HCT116 (cell line): ENCODE measurements around the gene TFDP1. TPM values are rescaled to one million over a fixed set of nuclear protein-coding genes. Genes with fewer than 3 reads are reported as not detected.

Experiments used
- ATAC-seq: fragments of 200-7000 bp; cut with Tn5 transposase; 2 replicates; pipeline ENCODE4 v1.9.1; 2020; ENCODE audit warnings: mild to moderate bottlenecking, moderate library complexity
- BruUV-seq: library from RNA; stranded (reverse); fragments of 400-500 nt; replicated peaks from 2 replicates; lab custom pipeline; 2021; lab: Mats Ljungman, UMichigan
- CTCF ChIA-PET: fragments of 300-600 bp; sonication (Branson Sonifier 250); formaldehyde crosslinking; loops from one replicate; lab custom pipeline; 2021; ENCODE audit warnings: antibody characterized with exemption; lab: Charles Lee
- POLR2A ChIA-PET: fragments of 300-600, 350-600 bp; sonication (Branson Sonifier 250); formaldehyde crosslinking; loops from one replicate; lab custom pipeline; 2021; ENCODE audit warnings: antibody characterized with exemption; lab: Charles Lee
- RAD21 ChIA-PET, 2 experiments: fragments of 300-600 bp; sonication (Branson Sonifier 250); formaldehyde crosslinking; loops; one replicate each; lab custom pipeline; 2023; ENCODE audit warnings: low total read pairs in 2 of 2; ENCODE audit not compliant: uncharacterized antibody in 2 of 2, unreplicated experiment in 2 of 2, low non-redundant PET in 1 of 2; lab: Charles Lee
- DNase-seq: peaks from one replicate; pipeline ENCODE4 v3.0.0-alpha.2; 2010; ENCODE audit warnings: low read depth, low spot score
- H2AFZ ChIP-seq: fragments of 200-600 bp; shearing (Covaris generic), sonication (generic); 2 replicates; pipeline ENCODE4 v1.6.1; 2017; ENCODE audit warnings: low read depth, mixed run types, mixed read lengths, antibody characterized with exemption, low read length; ENCODE audit not compliant: poor library complexity, severe bottlenecking
- H3K27ac ChIP-seq: 2 replicates; pipeline ENCODE4 v1.5.1; 2012; ENCODE audit warnings: low read depth, low read length
- H3K27me3 ChIP-seq: fragments of 200-600 bp; sonication (generic); 2 replicates; pipeline ENCODE4 v1.6.1; 2016; ENCODE audit warnings: mixed run types, low read length, mixed read lengths; ENCODE audit not compliant: insufficient read depth
- H3K36me3 ChIP-seq, 2 experiments: fragments of 200-500 bp in 1 of 2; fragments of 200-600 bp in 1 of 2; sonication (Bioruptor generic) in 1 of 2; sonication (generic) in 1 of 2; 2 replicates each; pipeline versions ENCODE4 v1.5.1 to v1.6.1; 2014 to 2016; ENCODE audit warnings: low read length in 2 of 2, inconsistent platforms in 1 of 2, mixed read lengths in 1 of 2, mixed run types in 1 of 2; ENCODE audit not compliant: insufficient read depth in 2 of 2, control insufficient read depth in 1 of 2
- H3K4me1 ChIP-seq, 2 experiments: fragments of 200-600 bp in 1 of 2; sonication (generic) in 1 of 2; 2 replicates each; pipeline versions ENCODE4 v1.5.1 to v1.6.1; 2012 to 2017; ENCODE audit warnings: low read length in 2 of 2, inconsistent platforms in 1 of 2, mild to moderate bottlenecking in 1 of 2, mixed read lengths in 1 of 2, mixed run types in 1 of 2, moderate library complexity in 1 of 2; ENCODE audit not compliant: insufficient read depth in 2 of 2, control insufficient read depth in 1 of 2
- H3K4me2 ChIP-seq: fragments of 200-600 bp; sonication (generic); 2 replicates; pipeline ENCODE4 v1.6.1; 2017; ENCODE audit warnings: mixed run types, low read length, mixed read lengths
- H3K4me3 ChIP-seq, 2 experiments: fragments of 200-600 bp in 1 of 2; sonication (generic) in 1 of 2; replicated peaks in 1 of 2; 2 replicates each; pipeline ENCODE4 v1.5.1; 2011 to 2016; ENCODE audit warnings: low read length in 2 of 2, control low read depth in 1 of 2, low read depth in 1 of 2, mild to moderate bottlenecking in 1 of 2, mixed read lengths in 1 of 2, mixed run types in 1 of 2
- H3K79me2 ChIP-seq: fragments of 200-600 bp; sonication (generic); 2 replicates; pipeline ENCODE4 v1.6.1; 2017; ENCODE audit warnings: mild to moderate bottlenecking, mixed run types, low read length, moderate library complexity, mixed read lengths; ENCODE audit not compliant: insufficient read depth
- H3K9ac ChIP-seq: fragments of 200-600 bp; sonication (generic); 2 replicates; pipeline ENCODE4 v1.6.1; 2016; ENCODE audit warnings: low read length, mixed read lengths
- H3K9me2 ChIP-seq: fragments of 200-600 bp; sonication (generic), shearing (Covaris generic); 2 replicates; pipeline ENCODE4 v1.6.1; 2017; ENCODE audit warnings: mixed run types, mild to moderate bottlenecking, moderate library complexity; ENCODE audit not compliant: insufficient read depth
- H3K9me3 ChIP-seq, 2 experiments: fragments of 200-500 bp in 1 of 2; fragments of 200-600 bp in 1 of 2; sonication (Bioruptor generic) in 1 of 2; sonication (generic) in 1 of 2; 2 replicates each; pipeline ENCODE4 v1.6.1; 2014 to 2017; ENCODE audit warnings: low read length in 2 of 2, mixed read lengths in 2 of 2, inconsistent platforms in 1 of 2, low read depth in 1 of 2, mild to moderate bottlenecking in 1 of 2, mixed run types in 1 of 2, moderate library complexity in 1 of 2; ENCODE audit not compliant: control insufficient read depth in 1 of 2, insufficient read depth in 1 of 2
- H4K20me1 ChIP-seq: fragments of 200-600 bp; sonication (generic), shearing (Covaris generic); 2 replicates; pipeline ENCODE4 v1.6.1; 2017; ENCODE audit warnings: mixed run types, mild to moderate bottlenecking, moderate library complexity; ENCODE audit not compliant: insufficient read depth
- CEBPB ChIP-seq: IDR thresholded peaks from 2 replicates; pipeline ENCODE4 v1.6.1; 2012; ENCODE audit warnings: low read depth
- EGR1 ChIP-seq: IDR thresholded peaks from 2 replicates; pipeline ENCODE4 v1.6.1; 2012; ENCODE audit warnings: low read depth
- ELF1 ChIP-seq: IDR thresholded peaks from 2 replicates; pipeline ENCODE4 v1.6.1; 2012; ENCODE audit warnings: low read depth, borderline replicate concordance
- EZH2phosphoT487 ChIP-seq: fragments of 200-600 bp; IDR thresholded peaks from 2 replicates; pipeline ENCODE4 v1.6.1; 2018; ENCODE audit warnings: antibody characterized with exemption, borderline replicate concordance
- FOSL1 ChIP-seq: IDR thresholded peaks from 2 replicates; pipeline ENCODE4 v1.6.1; 2012; ENCODE audit warnings: low read depth
- JUND ChIP-seq: IDR thresholded peaks from 2 replicates; pipeline ENCODE4 v1.6.1; 2012
- POLR2A ChIP-seq: IDR thresholded peaks from 2 replicates; pipeline ENCODE4 v1.7.0; 2011; ENCODE audit warnings: borderline replicate concordance; ENCODE audit not compliant: insufficient read depth, insufficient read length; ENCODE audit errors: extremely low read depth
- POLR2AphosphoS5 ChIP-seq: IDR thresholded peaks from 2 replicates; pipeline ENCODE4 v1.6.1; 2011; ENCODE audit warnings: mild to moderate bottlenecking, low read depth, low read length, moderate library complexity
- RAD21 ChIP-seq: IDR thresholded peaks from 2 replicates; pipeline ENCODE4 v1.6.1; 2012; ENCODE audit warnings: low read depth, mild to moderate bottlenecking
- SIN3A ChIP-seq: IDR thresholded peaks from 2 replicates; pipeline ENCODE4 v1.6.1; 2012; ENCODE audit warnings: low read depth
- SRF ChIP-seq: IDR thresholded peaks from 2 replicates; pipeline ENCODE4 v1.6.1; 2012; ENCODE audit warnings: low read depth
- YY1 ChIP-seq: IDR thresholded peaks from 2 replicates; pipeline ENCODE4 v1.6.1; 2011; ENCODE audit warnings: low read length, low read depth, moderate library complexity, mild to moderate bottlenecking; ENCODE audit not compliant: insufficient replicate concordance; ENCODE audit errors: extremely low read depth
- ZNF274 ChIP-seq: fragments of 200-500 bp; sonication (Bioruptor generic); IDR thresholded peaks from 2 replicates; pipeline ENCODE4 v1.6.1; 2014; ENCODE audit warnings: mild to moderate bottlenecking, low read depth, low read length, inconsistent platforms
- intact Hi-C: fragments of 100-400 bp; cut with micrococcal nuclease; formaldehyde crosslinking; loops from 2 replicates; pipeline ENCODE4 v1.10.0; 2022
- total RNA-seq: library from RNA; stranded (reverse); gene quantifications from one replicate; pipeline ENCODE4 v1.2.1, GENCODE V29; 2021; ENCODE audit not compliant: unreplicated experiment
- TF ChIP-seq, protein P1 (sequence below): IDR thresholded peaks from 2 replicates; pipeline ENCODE4 v1.6.1; 2011; ENCODE audit warnings: mild to moderate bottlenecking, low read length, moderate library complexity; ENCODE audit not compliant: insufficient replicate concordance; ENCODE audit errors: extremely low read depth

TFDP1 gene
- total RNA-seq, 1 experiment from 2014 or later, result 169 TPM

DNA sequence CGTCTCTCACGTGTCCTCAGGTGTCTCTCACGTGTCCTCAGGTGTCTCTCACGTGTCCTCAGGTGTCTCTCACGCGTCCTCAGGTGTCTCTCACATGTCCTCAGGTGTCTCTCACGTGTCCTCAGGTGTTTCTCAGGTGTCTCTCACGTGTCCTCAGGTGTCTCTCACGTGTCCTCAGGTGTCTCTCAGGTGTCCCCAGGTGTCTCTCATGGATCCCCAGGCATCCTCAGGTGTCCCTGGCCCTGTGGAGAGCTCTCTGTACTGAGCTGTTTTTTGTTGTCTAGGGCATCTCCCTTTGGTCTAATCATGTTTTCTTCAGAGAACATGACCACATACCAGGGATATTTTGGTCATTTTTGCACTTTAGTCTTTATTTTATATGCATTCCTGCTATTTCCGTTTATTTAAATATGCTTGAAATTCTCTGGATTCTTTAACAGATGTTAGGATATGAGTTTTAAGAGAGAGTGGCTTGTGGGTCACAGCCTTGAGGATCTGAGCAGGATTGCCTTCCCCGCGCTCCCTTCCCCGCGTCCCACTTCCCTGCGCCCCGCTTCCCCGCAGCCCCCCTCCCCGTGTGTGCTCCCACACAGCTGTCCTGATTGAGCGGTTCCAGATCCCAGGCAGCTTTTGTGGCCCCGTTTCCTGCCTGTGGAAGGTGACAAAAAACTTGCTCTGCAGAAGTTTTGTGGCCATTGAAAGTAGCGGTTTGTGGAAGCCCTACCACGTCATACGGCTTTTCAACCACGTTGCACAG is 41.6 kb downstream of the TFDP1 start:
- POLR2A ChIA-PET, result no interaction called here
- Histone ChIP-seq H3K79me2 (peaks cover 98% of the 10 kb centered on the region), H3K27ac (no peak overlapping the region)

More for the DNA sequence above, 41.6 kb downstream of the TFDP1 start:
- H4K20me1 ChIP-seq, result peaks cover 6% of the 10 kb centered on the region; the same call in 1 of the 2 replicates
- ChIA-PET CTCF (no interaction called here), RAD21 (no interaction called here)
- BruUV-seq, result no TSS peak
- DNase-seq (no peak), ATAC-seq (no peak)
- H3K4me1 ChIP-seq, result no peaks in the 10 kb centered on the region
- H3K27me3 ChIP-seq, result no peaks in the 10 kb centered on the region
- H3K9me3 ChIP-seq, result no peaks in the 10 kb centered on the region
- intact Hi-C loops, result no loop called here
- no peak overlapping the region for H3K9ac ChIP-seq
- peaks cover 19 to 55% of the 10 kb centered on the region in 2 experiments for H3K36me3 ChIP-seq
- no peak overlapping the region for H3K4me3 ChIP-seq
- H3K4me2 ChIP-seq, result no peak overlapping the region
- no peak overlapping the region for H2AFZ ChIP-seq
- H3K9me2 ChIP-seq, result no peaks in the 10 kb centered on the region
- no peak for TF ChIP-seq ELF1
- TF ChIP-seq, protein P1, sequence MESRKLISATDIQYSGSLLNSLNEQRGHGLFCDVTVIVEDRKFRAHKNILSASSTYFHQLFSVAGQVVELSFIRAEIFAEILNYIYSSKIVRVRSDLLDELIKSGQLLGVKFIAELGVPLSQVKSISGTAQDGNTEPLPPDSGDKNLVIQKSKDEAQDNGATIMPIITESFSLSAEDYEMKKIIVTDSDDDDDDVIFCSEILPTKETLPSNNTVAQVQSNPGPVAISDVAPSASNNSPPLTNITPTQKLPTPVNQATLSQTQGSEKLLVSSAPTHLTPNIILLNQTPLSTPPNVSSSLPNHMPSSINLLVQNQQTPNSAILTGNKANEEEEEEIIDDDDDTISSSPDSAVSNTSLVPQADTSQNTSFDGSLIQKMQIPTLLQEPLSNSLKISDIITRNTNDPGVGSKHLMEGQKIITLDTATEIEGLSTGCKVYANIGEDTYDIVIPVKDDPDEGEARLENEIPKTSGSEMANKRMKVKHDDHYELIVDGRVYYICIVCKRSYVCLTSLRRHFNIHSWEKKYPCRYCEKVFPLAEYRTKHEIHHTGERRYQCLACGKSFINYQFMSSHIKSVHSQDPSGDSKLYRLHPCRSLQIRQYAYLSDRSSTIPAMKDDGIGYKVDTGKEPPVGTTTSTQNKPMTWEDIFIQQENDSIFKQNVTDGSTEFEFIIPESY, result no peak
- TF ChIP-seq EZH2phosphoT487, result no peak
- TF ChIP-seq EGR1, result no peak
- no peak for TF ChIP-seq POLR2AphosphoS5
- no peak for TF ChIP-seq RAD21
- no peak for TF ChIP-seq SRF
- TF ChIP-seq SIN3A, result no peak
- no peak for TF ChIP-seq JUND
- no peak for TF ChIP-seq ZNF274
- TF ChIP-seq FOSL1, result no peak
- no peak for TF ChIP-seq CEBPB
- TF ChIP-seq POLR2A, result no peak
- no peak for TF ChIP-seq YY1
